HG03469 (cell line): ENCODE measurements around the gene ANKRD11.

Experiments
- ATAC-seq: cut with Tn5 transposase; IDR thresholded peaks from one replicate; pipeline ENCODE4 v1.9.1; 2021; ENCODE audit warnings: mild to moderate bottlenecking, moderate library complexity, moderate number of reproducible peaks; ENCODE audit not compliant: unreplicated experiment

Gene ANKRD11

GRCh38 chr16:89507214-89507833, 17.0 kb upstream of the ANKRD11 start:
- ATAC-seq: no peak

GRCh38 chr16:89506791-89507191, 16.4 kb upstream of the ANKRD11 start:
- no peak for ATAC-seq

- ATAC-seq: no peak
These were observed 15.7 kb upstream of the ANKRD11 start for GRCh38 chr16:89506113-89506504.

- ATAC-seq: peak; percentile 28
These were observed 15.1 kb upstream of the ANKRD11 start for GRCh38 chr16:89505204-89506112.

- no peak for ATAC-seq
These were observed 13.7 kb upstream of the ANKRD11 start for GRCh38 chr16:89504091-89504490.

GRCh38 chr16:89502081-89502843, 11.9 kb upstream of the ANKRD11 start:
- ATAC-seq: no peak

GRCh38 chr16:89499767-89500166, 9.4 kb upstream of the ANKRD11 start:
- no peak for ATAC-seq

- no peak for ATAC-seq
These were observed 8.5 kb upstream of the ANKRD11 start for GRCh38 chr16:89498839-89499238.

- no peak for ATAC-seq
These were observed 4.8 kb upstream of the ANKRD11 start for GRCh38 chr16:89495121-89495520.

GRCh38 chr16:89493776-89494175, 3.4 kb upstream of the ANKRD11 start:
- ATAC-seq: no peak

GRCh38 chr16:89491974-89492687, 1.8 kb upstream of the ANKRD11 start:
- no peak for ATAC-seq

GRCh38 chr16:89491238-89491869, 993 bp upstream of the ANKRD11 start:
- no peak for ATAC-seq

GRCh38 chr16:89489898-89490438, 393 bp downstream of the ANKRD11 start:
- no peak for ATAC-seq

- no peak for ATAC-seq
These were observed 1.1 kb downstream of the ANKRD11 start for GRCh38 chr16:89489040-89489897.

- ATAC-seq: no peak
These were observed 4.6 kb downstream of the ANKRD11 start for GRCh38 chr16:89485701-89486246.

GRCh38 chr16:89484923-89485679, 5.3 kb downstream of the ANKRD11 start:
- no peak for ATAC-seq

- no peak for ATAC-seq
These were observed 6.3 kb downstream of the ANKRD11 start for GRCh38 chr16:89484041-89484501.

GRCh38 chr16:89482817-89483205, 7.5 kb downstream of the ANKRD11 start:
- ATAC-seq: no peak
